BE2C (cell line): ENCODE data around the gene HPDL.

ENCODE experiments used
- DNase-seq: peaks from one replicate; pipeline ENCODE4 v3.0.0-alpha.2; 2020
- H3K27me3 ChIP-seq: fragments of 250-450 bp; sonication (Bioruptor Pico); 2 replicates; pipeline ENCODE4 v1.5.1; 2020; ENCODE audit warnings: mild to moderate bottlenecking
- H3K36me3 ChIP-seq: fragments of 250-450 bp; sonication (Bioruptor Pico); 2 replicates; pipeline ENCODE4 v1.5.1; 2020; ENCODE audit warnings: mild to moderate bottlenecking
- H3K4me1 ChIP-seq: fragments of 250-450 bp; sonication (Bioruptor Pico); 2 replicates; pipeline ENCODE4 v1.5.1; 2020
- H3K4me3 ChIP-seq: 2 replicates; pipeline ENCODE4 v1.5.1; 2011; ENCODE audit warnings: low read depth, low read length
- H3K9me3 ChIP-seq: fragments of 250-450 bp; sonication (Bioruptor Pico); 2 replicates; pipeline ENCODE4 v1.5.1; 2020
- CTCF ChIP-seq: IDR thresholded peaks from 2 replicates; pipeline ENCODE4 v1.5.1; 2012; ENCODE audit warnings: mild to moderate bottlenecking, low read depth, low read length

Gene HPDL

GRCh38 chr1:45328680-45329079, 2.0 kb downstream of the HPDL start:
- Histone ChIP-seq H3K36me3 (no peaks in the 10 kb centered on the region), H3K27me3 (no peaks in the 10 kb centered on the region), H3K9me3 (no peaks in the 10 kb centered on the region), H3K4me3 (peak overlapping the region; percentile 24; the same call in 1 of the 2 replicates), H3K4me1 (no peaks in the 10 kb centered on the region; the same call in 1 of the 2 replicates)
- no peak for TF ChIP-seq CTCF
- no peak for DNase-seq

GRCh38 chr1:45329445-45329844, 2.8 kb downstream of the HPDL start:
- TF ChIP-seq CTCF, result no peak

GRCh38 chr1:45331436-45332345, 5.0 kb downstream of the HPDL start:
- H3K4me1 ChIP-seq, result no peaks in the 10 kb centered on the region; the same call in 1 of the 2 replicates
- H3K4me3 ChIP-seq, result no peak overlapping the region
- no peak for TF ChIP-seq CTCF
- DNase-seq, result no peak
- H3K27me3 ChIP-seq, result no peaks in the 10 kb centered on the region
- no peaks in the 10 kb centered on the region for H3K36me3 ChIP-seq
- H3K9me3 ChIP-seq, result no peaks in the 10 kb centered on the region

More at GRCh38 chr1:45329445-45329844, 2.8 kb downstream of the HPDL start:
- H3K9me3 ChIP-seq, result no peaks in the 10 kb centered on the region
- no peaks in the 10 kb centered on the region for H3K36me3 ChIP-seq
- no peaks in the 10 kb centered on the region; the same call in 1 of the 2 replicates for H3K4me1 ChIP-seq
- DNase-seq, result no peak
- H3K27me3 ChIP-seq, result no peaks in the 10 kb centered on the region
- H3K4me3 ChIP-seq, result no peak overlapping the region

GRCh38 chr1:45332346-45332720, 5.6 kb downstream of the HPDL start:
- Histone ChIP-seq H3K9me3 (no peaks in the 10 kb centered on the region), H3K4me1 (no peaks in the 10 kb centered on the region), H3K4me3 (no peak overlapping the region), H3K27me3 (no peaks in the 10 kb centered on the region), H3K36me3 (no peaks in the 10 kb centered on the region)
- no peak for TF ChIP-seq CTCF
- DNase-seq, result no peak

- Histone ChIP-seq H3K36me3 (no peaks in the 10 kb centered on the region), H3K27me3 (no peaks in the 10 kb centered on the region), H3K9me3 (no peaks in the 10 kb centered on the region), H3K4me1 (no peaks in the 10 kb centered on the region), H3K4me3 (no peak overlapping the region)
- no peak for DNase-seq
- no peak for TF ChIP-seq CTCF
Measured at GRCh38 chr1:45334308-45335245, 7.9 kb downstream of the HPDL start.
